IPS DF 4.7 (cell line): Measurements from ENCODE around the gene ATXN7L1.

Experiments
- DNase-seq: peaks from one replicate; pipeline ENCODE4 v3.0.0-alpha.2; 2013; ENCODE audit warnings: low spot score; ENCODE audit errors: extremely low read depth

Gene ATXN7L1

GRCh38 chr7:105779856-105780780 is 96.3 kb downstream of the ATXN7L1 start:
- no peak for DNase-seq

GRCh38 chr7:105778956-105779355 is 97.4 kb downstream of the ATXN7L1 start:
- no peak for DNase-seq

- no peak for DNase-seq
Measured at GRCh38 chr7:105776986-105777910, 99.2 kb downstream of the ATXN7L1 start.

DNA sequence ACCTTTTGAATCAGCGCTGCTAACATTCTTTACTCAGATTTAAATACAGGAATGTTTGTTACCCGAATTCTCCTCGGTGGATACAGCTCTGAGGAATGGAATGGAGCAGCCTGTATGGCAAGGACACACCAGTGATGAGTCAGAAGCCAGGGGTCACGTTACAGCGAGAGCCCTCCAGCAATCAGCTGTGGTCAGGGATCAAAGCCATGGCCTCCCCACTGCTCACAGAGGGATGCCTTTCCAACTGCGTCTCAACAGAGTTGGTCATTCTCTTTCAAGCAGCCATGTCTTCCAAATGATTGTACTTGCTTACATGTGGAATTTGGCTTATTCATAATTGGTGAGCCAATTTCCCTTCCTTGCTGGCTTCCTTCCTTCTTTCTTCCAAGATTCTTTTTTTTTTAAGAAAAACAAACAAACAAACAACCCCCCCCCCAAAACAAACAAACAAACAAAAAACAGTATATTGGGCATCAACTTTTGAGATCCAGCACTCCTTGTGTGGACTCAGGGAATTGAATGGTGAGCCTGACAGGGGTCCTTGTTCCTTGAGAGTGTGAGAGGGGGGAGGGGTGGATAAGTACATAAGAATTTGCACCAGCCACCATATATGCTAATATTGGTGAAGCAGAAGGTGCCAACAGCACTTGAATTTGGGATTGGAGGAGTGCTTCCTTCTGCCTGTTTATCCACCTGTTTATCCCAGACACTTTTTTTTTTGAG is 100.2 kb downstream of the ATXN7L1 start:
- DNase-seq: peak; percentile 83

GRCh38 chr7:105775580-105775979 is 100.8 kb downstream of the ATXN7L1 start:
- no peak for DNase-seq

DNA sequence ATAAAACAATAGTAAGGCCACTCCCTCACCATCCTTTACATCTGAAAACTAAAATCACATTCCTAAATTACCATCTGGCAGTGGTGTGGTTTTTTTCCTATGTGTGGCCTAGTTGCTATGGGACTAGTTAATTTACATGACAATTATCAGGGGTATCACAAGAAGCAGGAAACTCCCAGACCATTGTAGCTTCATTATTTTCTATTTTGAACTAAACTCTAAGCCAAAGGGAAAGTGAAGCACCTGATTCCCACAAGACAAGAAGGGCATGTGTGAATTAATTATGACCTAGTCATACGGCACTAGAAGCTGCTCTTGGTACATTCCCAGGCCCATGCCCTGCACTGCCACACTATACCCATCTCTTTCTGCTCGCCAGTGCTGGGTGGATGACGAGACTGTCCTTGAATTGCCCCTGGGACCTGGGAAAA is 103.4 kb downstream of the ATXN7L1 start:
- DNase-seq: no peak

DNA sequence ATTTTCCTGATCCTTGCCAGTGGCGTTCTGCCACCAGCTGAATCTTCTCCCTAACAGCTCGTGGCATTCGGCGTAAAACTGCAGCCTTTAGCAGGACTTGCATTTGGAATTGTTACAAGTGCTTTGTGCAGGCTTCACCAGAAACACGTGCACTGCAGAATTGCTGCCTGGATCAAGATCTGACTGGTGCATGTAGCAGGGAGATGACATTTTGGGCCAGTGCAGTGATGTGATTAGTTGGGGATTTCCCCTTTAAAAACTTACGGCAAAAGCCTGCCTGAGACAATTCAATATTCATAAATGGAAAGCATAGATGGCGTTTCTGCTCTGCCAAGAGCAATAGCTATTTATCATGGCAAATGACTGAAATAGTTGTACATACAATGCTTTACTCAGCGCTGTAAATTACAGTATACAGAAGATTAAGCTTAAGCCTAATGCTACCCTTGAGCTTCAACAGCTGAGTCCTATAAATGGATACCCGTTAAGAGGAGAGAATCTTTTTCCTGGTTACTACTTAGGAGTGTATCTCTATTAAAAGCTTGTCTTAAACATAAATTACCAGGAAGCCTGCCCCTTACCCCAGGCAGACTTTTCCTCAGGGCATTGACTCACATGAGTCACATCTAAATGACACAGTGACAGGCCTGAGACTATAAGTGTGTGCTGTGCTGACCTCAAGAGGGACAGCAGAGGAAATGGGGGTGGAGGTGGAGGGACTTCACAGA is 106.3 kb downstream of the ATXN7L1 start:
- DNase-seq: no peak

DNA sequence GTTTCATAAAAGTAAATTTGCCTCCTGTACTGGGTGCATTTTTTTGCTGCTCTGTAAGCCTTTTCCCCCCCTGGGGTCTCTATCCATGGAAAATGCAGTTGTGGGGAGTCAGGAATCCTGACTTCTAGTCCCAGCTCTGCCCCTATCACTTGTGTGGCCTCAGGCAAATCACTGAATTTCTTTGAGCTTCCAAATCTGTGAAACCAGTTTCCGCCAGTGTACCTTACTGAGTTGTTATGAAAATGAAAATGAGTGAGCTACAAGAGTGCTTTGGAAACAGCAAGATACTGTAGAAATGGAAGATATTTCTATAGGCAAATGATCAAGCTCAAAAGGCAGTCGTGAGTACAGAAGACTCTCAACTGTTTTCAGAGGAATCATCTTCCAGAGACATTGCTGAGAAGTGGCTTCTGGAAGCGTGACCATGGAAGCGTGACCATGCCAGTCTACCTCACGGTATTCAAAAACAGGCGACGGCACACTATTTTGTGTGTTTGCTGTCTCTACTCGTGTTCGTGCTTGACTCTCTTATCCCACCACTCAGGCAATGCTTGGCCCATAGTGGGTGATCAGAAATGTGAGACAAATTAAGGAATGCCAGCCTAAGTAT is 107.4 kb downstream of the ATXN7L1 start:
- DNase-seq: no peak

DNA sequence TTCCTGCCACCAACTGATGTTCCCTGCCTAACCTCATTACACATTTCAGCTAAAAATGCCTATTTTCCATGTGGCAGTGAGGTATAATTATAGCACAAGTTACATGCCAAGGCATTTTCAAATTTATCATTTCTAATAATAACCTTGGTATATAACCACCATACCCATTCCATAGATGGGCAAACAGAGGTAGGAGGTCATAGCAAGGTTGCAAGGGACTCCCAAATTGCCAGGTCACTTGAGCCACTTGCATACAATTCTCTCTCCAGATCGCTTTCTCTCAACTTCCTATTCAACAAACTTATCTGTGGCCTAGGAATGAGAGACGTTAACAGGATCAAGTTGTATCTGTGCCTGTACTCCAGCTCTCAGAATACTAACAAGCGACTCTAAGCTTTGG is 108.3 kb downstream of the ATXN7L1 start:
- no peak for DNase-seq

- DNase-seq: no peak
Measured at GRCh38 chr7:105766421-105767073, 109.9 kb downstream of the ATXN7L1 start.

DNA sequence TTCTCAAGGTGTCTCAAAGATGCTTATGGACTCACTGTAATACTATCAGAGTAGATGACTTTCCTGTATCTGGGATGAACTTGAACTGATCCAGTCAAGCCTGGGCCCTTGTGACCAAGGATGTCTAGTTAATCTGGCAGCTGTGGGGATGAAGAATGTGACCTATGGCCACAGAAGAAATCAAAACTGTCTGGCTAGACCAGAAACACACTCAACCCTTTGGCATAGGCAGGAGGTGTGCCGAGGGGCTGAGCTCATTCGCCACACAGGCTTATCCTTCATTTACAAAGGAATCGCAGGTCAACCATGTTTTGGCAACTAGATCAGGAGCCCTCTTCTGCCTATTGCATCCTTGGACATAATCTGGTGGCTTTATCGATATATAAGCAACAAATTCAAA is 110.6 kb downstream of the ATXN7L1 start:
- no peak for DNase-seq

- no peak for DNase-seq
Measured at GRCh38 chr7:105764506-105764905, 111.9 kb downstream of the ATXN7L1 start.

GRCh38 chr7:105760551-105761447 is 115.6 kb downstream of the ATXN7L1 start:
- no peak for DNase-seq

GRCh38 chr7:105759670-105760550 is 116.5 kb downstream of the ATXN7L1 start:
- DNase-seq: no peak

GRCh38 chr7:105756367-105756766 is 120.0 kb downstream of the ATXN7L1 start:
- no peak for DNase-seq

GRCh38 chr7:105752671-105753275 is 123.6 kb downstream of the ATXN7L1 start:
- no peak for DNase-seq

GRCh38 chr7:105751054-105751453 is 125.3 kb downstream of the ATXN7L1 start:
- DNase-seq: no peak
